SK-N-SH (cell line): Measurements from ENCODE around the gene TMX2.

Experiments used
- YY1 ChIP-seq: IDR thresholded peaks from 2 replicates; pipeline ENCODE4 v1.4.0; 2012; ENCODE audit warnings: low read depth, mild to moderate bottlenecking
- TF ChIP-seq, protein P1 (sequence below): IDR thresholded peaks from 2 replicates; pipeline ENCODE4 v1.6.1; 2012; ENCODE audit warnings: mild to moderate bottlenecking, low read depth, low read length, moderate library complexity

DNA sequence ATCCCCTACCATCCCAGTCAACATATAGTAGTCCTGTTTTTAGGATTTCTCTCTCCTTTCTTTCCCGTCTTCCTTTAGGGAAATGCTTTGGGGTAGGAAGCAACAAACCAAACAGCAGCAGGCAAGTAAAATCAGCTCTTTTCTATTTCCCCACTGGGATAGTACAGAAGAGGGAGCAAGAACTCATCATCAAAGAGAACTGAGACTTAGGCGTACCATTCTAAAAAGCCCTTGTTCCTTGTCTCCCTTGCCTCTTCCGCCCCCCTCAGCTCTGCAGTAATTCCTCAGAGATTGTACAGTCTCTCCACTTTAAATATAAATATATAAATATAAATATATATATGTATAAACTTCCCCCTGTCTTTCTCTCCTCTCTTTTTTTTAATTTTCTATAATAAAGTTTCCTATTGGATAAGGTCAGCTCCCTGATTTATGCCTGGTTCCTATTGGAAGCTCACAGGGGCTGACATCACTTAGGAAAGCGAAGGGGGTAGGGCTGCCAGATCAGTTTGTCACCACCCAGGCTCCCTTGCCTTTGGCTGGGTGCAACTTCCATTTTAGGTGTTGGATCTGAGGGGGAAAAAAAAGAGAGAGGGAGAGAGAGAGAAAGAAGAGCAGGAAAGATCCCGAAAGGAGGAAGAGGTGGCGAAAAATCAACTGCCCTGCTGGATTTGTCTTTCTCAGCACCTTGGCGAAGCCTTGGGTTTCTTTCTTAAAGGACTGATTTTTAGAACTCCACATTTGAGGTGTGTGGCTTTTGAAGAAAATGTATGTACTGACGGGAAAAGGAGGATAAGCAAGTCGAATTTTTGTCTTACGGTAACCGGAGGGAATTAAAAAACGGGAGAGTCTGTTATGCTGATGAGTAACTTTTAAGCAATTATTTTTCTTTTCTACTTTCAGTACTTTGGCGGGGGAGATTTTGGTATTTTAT, 49.2 kb downstream of the TMX2 start, which contains the start of gene CTNND1:
- TF ChIP-seq YY1: peak; percentile 84; the same call in 1 of the 2 replicates
- TF ChIP-seq, protein P1, sequence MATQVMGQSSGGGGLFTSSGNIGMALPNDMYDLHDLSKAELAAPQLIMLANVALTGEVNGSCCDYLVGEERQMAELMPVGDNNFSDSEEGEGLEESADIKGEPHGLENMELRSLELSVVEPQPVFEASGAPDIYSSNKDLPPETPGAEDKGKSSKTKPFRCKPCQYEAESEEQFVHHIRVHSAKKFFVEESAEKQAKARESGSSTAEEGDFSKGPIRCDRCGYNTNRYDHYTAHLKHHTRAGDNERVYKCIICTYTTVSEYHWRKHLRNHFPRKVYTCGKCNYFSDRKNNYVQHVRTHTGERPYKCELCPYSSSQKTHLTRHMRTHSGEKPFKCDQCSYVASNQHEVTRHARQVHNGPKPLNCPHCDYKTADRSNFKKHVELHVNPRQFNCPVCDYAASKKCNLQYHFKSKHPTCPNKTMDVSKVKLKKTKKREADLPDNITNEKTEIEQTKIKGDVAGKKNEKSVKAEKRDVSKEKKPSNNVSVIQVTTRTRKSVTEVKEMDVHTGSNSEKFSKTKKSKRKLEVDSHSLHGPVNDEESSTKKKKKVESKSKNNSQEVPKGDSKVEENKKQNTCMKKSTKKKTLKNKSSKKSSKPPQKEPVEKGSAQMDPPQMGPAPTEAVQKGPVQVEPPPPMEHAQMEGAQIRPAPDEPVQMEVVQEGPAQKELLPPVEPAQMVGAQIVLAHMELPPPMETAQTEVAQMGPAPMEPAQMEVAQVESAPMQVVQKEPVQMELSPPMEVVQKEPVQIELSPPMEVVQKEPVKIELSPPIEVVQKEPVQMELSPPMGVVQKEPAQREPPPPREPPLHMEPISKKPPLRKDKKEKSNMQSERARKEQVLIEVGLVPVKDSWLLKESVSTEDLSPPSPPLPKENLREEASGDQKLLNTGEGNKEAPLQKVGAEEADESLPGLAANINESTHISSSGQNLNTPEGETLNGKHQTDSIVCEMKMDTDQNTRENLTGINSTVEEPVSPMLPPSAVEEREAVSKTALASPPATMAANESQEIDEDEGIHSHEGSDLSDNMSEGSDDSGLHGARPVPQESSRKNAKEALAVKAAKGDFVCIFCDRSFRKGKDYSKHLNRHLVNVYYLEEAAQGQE: 0 out of 2 replicates have a peak, but pooled peaks have one; percentile 36
